NK-92 (cell line): ENCODE results near the gene SMG9.

Experiments used
- DNase-seq: peaks from one replicate; lab custom pipeline; 2025; ENCODE audit not compliant: unreplicated experiment; lab: John Stamatoyannopoulos, UW

The SMG9 gene

GRCh38 chr19:43759515-43759914 lies 4.8 kb upstream of the SMG9 start:
- DNase-seq = no peak

GRCh38 chr19:43755256-43755801 lies 567 bp upstream of the SMG9 start:
- DNase-seq = no peak

GRCh38 chr19:43754253-43754502 lies 584 bp downstream of the SMG9 start:
- DNase-seq = no peak

- no peak for DNase-seq
Measured at GRCh38 chr19:43752287-43752875, 2.4 kb downstream of the SMG9 start.

GRCh38 chr19:43751466-43752220 lies 3.1 kb downstream of the SMG9 start:
- no peak for DNase-seq

GRCh38 chr19:43749898-43750297 lies 4.9 kb downstream of the SMG9 start:
- no peak for DNase-seq

GRCh38 chr19:43749152-43749551 lies 5.6 kb downstream of the SMG9 start:
- DNase-seq = no peak

GRCh38 chr19:43748685-43749084 lies 6.1 kb downstream of the SMG9 start:
- DNase-seq = no peak

- DNase-seq = no peak
Measured at GRCh38 chr19:43748205-43748594, 6.6 kb downstream of the SMG9 start.

GRCh38 chr19:43747557-43748204 lies 7.1 kb downstream of the SMG9 start:
- no peak for DNase-seq

- no peak for DNase-seq
Measured at GRCh38 chr19:43743059-43743458, 11.7 kb downstream of the SMG9 start.

- DNase-seq = no peak
Measured at GRCh38 chr19:43741075-43741825, 13.5 kb downstream of the SMG9 start.

- DNase-seq = no peak
Measured at GRCh38 chr19:43739439-43740235, 15.1 kb downstream of the SMG9 start.

GRCh38 chr19:43738780-43739211 lies 16.0 kb downstream of the SMG9 start:
- no peak for DNase-seq

GRCh38 chr19:43735957-43736356 lies 18.8 kb downstream of the SMG9 start:
- DNase-seq = no peak

GRCh38 chr19:43735013-43735412 lies 19.7 kb downstream of the SMG9 start:
- DNase-seq = no peak

- DNase-seq = no peak
Measured at GRCh38 chr19:43731846-43732245, 22.9 kb downstream of the SMG9 start.

- DNase-seq = no peak
Measured at GRCh38 chr19:43731346-43731745, 23.4 kb downstream of the SMG9 start.

- DNase-seq = no peak
Measured at GRCh38 chr19:43729919-43730318, 24.8 kb downstream of the SMG9 start.

GRCh38 chr19:43727593-43727853 lies 27.2 kb downstream of the SMG9 start:
- DNase-seq = no peak
